ENCODE data around the gene PRR9.

Gene PRR9

DNA sequence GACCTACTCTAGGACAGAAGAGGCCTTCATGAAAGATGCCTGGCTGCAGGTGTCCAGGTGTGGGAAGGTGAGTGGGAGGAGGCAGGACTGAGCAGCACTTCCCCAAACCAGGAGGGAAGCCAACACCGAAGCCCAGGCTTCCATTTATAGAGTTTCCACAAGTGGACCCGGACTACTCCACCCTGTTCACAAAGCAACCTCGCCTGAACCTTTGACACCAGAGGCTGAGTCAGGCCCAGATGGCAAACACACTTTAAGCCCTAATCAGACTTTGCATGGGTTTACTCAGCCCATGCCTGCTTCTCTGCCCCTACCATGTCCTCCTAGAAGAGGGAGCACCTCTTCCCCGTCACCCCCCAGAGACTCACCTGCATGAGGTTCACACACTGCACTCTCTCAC lies 14.0 kb downstream of the PRR9 start:
- DNase-seq, result no peak

DNA sequence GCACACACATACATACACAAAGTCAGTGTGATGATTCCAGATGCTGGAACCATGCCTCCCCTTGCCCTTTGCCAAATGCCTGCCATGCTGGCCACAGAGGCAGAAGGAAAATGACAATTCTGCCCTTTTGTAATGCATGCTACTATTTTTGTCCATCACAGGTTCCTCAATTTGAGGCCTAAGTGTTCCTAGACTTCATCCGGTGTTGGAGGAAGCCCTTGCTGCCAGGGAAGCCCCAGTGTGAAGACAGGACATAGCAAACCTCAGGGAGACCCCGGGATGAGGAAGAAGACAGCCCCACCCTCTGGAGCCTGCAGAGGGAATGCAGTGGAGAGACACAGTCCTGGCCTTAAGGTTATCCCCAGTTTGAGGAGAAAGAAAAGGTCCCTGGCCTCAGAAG lies 14.4 kb downstream of the PRR9 start:
- no peak for DNase-seq

DNA sequence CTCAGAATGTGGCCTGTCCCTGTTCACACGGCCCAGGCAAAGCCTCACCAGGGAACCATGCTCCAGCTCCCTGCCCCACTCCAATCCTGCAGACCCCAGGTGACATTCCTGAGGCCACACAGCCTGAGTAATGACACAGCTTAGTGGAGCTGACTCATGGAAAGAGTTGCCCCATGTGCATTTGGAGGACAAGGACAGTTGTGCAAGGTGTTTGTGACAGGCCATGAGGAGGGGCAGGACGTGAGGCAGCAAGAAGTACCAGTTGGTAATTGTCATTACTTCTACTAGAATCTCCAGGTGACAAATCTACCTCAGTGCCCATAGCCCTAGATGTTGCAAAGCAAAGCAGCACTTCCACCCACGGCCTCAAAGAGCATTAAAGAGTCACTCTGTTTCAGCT lies 15.2 kb downstream of the PRR9 start:
- DNase-seq, result no peak

DNA sequence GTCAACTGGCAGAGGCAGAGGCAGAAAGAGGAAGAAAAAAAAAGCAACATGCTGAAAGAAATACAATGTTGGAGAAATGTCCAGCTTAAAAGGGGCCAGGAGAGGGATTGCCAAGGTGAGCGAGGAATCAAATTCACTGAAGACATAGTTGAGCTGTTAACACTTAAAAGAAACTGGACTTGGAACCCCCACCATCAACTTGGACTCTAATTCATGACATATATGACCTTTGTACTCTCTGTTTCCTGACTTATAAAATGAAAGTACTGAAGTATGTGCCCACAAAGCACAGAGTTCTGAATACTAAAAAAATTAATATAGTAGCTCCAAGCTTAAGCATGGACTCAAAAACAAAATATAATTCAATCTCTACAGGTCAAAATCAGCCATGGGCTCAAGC lies 16.1 kb downstream of the PRR9 start:
- DNase-seq, result no peak

DNA sequence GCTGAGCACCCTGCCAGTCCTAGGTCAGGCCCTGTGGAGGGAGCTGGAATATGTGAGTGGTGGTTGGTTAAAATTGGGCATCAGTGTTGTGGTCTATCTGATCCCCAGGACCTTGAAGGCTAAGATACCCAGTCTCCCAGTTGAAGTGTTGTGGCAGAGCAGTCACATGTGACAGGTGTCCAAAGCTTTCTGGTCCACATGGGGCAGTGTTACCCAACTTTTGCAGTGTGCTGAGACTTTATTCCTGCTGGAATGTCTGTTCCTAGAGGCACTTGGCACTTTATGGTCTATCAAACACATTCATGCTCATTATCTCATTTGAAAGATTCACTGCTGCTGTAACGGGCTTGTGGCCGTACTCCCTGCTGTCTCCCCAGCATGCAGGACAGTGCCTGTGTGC lies 21.1 kb downstream of the PRR9 start:
- no peak for DNase-seq

DNA sequence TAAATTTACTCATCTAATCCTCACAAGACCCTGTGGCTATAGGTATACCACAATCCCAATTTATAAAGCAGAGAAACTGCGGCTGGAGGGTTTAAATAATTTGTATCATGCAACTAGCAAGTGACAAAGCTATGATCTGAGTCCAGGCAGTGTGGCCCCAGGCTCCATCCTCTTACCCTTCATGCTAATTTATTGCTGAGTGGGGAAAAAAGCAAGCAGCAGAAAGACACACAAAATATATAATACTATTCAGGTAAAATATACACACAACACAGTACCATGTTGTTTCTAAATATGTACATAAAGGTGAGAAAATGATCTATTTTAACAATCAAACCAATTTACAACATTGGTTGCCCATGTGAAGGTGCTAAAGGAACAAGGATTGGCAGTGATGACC lies 24.8 kb downstream of the PRR9 start:
- no peak for DNase-seq

DNA sequence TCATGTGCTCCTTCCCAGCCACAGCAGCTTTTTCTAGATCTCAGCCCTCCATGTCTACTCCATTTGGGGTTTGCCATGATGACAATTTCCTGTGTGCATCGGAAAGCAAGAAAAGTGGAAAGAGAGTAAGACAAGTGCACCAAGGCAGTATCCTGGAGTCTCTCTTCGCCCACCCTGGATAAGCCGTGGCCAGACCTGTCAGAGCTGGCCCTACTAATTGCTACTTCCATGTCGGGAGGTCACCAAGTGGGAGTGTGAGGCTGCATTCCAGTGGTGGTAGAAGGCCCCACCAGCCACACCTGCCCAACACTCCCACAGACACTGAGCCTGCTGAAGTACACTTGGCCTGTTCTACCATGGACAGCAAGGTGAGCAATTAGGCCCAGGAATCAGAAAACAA lies 28.1 kb downstream of the PRR9 start:
- DNase-seq, result no peak

DNA sequence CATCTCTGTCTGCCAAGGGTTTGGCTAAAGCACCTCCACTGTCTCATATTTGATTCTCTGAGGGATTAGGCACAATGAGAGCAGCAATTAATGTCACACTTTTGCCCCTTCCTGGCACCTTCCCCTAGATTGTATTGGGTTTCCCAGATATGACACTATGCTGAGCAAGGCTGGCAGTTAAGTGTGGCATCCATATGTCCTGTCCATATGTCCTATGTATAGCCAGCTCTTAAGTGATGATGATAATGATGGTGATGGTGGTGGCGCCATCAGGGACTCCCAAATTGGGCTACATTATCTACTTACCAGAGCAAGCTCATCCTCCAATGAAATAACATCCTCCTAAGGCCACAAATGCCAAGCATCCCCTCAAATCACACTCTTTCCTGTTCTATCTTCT lies 28.6 kb downstream of the PRR9 start:
- no peak for DNase-seq

DNA sequence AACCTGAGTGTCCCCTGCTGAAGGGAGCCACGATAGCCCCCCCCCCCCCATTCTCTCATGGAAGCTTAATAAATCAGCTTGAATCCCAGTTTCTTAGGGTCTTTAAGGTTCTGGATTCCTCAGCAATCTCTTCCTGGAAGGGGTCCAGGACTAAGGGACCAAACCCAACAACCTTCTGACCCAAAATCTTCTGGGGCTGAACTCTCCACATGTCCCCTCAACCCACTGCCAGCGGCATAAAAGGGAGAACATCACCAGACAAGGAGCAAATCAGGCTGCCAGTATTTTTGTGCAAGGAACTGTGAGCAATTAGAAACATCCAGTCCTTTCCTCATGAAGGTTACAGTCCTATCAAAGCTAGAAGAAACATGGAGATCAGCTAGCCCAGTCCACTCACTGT lies 29.4 kb downstream of the PRR9 start:
- no peak for DNase-seq

DNA sequence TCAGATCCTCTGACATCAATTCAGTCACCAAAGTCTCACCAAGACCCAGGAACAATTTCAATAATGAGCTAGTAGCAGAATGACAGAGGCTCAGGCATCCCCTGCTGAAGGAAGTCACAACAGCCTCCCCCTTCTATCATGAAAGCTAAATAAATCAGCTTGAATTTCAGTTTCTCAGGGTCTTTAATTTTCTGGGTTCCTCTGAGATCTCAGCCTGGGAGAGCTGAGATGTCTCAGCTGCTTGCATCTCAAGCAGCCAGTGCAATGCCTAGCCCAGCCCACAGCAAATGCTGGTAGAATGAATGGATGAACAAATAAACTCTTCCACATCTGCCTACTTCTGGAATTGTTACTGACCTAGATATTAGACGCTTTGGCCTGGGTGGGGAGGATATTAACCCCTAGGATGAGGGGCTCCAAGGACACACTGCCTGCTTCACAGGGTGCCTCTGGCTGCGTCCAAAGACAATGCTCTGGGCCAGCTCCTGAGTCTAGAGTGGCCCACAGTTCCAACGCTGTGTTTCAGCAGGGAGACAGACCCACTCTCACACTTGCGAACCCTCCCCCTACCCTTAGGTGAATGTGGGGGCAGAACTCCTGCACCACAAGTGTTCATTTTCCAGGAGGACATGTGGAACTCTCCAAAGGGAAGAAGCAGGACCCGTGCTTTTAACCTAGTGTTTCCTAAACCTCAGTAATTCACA lies 30.9 kb downstream of the PRR9 start:
- no peak for DNase-seq

DNA sequence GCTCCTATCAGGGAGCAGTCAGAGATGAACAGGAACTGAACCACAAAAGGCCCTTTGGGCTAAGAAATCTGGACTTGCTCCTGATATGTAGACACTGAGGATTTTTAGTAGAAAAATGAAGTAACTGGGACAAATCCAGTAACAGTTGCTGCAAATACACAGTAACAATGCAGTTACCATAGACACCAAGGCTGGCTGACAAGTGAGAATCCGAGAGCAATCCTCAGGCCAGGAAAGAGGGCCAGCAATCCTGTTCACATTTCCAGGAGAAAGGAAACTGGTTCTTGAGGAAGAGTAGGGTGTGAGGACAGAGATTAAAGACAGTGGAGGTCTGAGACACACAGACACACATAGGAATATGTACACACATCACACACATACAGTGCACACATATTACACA lies 32.8 kb downstream of the PRR9 start:
- no peak for DNase-seq

DNA sequence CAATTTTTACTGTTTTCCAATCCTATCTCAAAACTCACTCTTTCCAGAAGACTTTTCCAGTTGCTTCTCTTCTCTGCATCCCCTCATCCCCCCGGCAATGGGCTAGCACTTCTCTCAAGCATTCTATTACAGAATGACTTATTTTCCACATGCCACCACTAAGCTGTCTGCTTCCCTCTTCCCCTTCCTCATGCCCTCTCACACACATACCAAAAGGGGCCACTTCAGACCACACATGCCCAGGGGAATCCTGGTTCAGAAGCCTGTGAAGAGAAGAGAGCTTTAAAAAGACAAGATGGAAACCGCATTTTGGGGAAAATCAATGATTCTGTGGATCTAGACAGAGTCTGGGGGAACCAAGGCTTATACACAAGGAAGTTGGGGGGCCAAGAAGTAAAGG lies 33.7 kb downstream of the PRR9 start:
- DNase-seq, result no peak

DNA sequence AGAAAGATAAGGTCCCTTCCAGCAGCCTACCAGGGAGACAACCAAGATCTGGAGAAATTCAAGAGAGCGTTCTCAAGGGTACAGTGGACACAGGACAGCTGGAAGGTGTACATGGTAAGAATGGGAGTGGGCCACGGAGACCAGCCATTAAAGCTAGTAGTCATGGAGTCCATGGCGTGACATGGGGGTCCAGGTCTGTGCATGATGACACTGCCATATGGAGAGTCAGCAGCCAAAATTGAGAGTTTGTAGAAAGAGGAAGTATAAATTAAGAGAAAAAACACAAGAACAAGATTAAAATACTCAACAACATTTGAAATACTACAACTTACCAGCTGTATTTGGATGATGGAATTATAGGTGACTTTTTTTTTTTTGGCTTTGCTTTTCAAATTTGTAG lies 34.2 kb downstream of the PRR9 start:
- no peak for DNase-seq

DNA sequence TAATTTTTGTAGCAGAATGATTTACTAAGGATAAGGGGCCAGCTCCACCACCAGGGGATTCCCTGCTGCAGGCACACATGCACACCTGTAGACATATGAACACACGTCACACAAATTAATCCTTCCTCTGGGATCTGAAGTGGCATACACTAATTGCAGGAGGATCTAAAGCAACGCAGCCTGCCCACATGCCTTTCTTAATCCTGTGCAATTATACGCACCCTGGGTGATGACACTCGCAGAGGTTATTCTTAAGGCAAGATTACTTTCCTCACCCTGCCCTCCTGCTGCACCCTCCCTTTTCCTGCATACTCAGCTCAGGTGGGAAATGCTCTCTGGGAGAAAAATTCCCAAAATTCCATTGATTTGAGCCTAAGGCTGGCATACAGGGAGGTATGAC lies 34.6 kb downstream of the PRR9 start:
- no peak for DNase-seq

DNA sequence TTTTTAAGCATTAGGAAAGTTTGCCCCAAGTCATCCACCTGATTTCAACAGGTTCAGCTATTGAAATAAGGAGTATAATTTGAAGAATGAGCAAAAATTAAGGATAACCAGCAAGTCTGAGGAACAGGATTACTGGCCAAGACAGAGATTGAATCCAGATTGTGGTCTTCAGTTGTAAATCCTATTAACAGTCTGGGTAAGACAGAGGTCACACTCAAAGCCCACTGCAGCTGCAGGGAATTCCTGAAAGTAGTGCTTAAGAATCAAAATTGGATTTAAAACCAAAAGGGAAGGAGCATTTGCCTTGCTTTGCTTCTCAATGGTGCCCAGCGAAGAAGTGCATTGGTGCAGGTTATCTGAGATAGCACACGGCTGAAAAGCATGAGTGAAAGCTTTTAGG lies 35.7 kb downstream of the PRR9 start:
- DNase-seq, result no peak

DNA sequence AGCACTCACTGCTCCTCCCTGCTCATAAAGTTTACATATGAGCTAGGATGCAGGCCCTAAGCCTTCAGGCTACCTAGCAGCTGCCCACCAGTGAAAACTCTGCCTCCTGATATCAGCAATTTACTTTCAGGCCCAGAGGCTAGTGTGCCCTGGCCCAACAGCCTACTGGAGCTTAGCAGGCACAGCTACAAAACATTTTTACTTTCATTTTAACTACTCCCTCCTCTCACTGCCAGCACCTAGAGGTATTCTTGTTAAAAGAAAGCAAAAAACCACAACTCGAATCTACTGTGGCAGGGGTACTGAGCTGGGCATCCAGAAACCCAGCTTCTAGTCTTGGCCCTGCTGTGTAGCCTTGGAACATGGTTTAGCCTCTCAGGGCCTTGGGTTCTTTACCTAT lies 36.3 kb downstream of the PRR9 start:
- DNase-seq, result no peak

DNA sequence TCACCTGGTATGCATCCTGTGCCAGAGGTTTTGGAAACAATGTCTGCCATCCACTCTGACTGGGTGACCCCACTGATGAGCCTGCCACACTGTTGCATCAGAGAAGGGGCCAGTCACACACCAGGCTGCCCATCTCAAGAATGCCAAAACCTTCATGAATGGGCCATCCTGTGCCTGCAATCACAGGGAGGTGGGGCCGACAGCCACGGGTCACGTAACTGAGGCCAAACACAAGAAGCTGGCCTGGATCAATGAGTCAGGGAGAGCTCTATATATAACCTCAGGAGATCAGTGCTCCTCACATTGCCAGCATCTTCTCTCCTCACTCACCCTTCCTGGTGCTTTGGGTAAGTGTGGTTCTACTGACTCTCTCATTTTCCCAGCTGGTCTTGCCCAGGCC lies 42.0 kb downstream of the PRR9 start, which contains the start of gene LORICRIN:
Gene LORICRIN (plus strand): TSS at position 301 of the 400 bp plus-strand sequence. CDS start 1,263 bp downstream, outside the sequence.
- DNase-seq, result no peak

DNA sequence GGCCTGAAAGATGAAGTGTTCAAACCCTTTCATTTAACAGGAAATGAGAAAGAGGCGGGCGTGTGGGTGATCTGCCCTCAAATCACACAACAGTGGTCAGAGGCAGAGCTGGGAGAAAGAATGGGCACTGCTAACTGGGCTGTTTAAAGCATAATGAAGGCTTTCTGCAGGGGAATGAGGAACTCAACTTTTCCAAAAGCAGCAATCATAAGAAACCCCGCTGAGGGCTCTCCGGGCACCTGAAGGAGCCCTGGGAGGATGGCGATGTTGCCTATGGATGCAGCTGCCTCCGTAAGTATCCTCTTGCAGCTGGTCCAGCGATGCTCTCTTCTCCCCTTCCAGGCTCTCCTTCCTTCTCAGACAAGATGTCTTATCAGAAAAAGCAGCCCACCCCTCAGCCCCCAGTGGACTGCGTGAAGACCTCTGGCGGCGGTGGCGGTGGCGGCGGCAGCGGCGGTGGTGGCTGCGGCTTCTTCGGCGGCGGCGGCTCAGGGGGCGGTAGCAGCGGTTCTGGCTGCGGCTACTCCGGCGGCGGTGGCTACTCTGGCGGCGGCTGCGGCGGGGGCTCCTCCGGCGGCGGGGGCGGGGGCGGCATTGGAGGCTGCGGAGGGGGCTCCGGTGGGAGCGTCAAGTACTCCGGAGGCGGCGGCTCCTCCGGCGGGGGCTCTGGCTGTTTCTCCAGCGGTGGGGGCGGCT lies 43.3 kb downstream of the PRR9 start:
- DNase-seq, result no peak

DNA sequence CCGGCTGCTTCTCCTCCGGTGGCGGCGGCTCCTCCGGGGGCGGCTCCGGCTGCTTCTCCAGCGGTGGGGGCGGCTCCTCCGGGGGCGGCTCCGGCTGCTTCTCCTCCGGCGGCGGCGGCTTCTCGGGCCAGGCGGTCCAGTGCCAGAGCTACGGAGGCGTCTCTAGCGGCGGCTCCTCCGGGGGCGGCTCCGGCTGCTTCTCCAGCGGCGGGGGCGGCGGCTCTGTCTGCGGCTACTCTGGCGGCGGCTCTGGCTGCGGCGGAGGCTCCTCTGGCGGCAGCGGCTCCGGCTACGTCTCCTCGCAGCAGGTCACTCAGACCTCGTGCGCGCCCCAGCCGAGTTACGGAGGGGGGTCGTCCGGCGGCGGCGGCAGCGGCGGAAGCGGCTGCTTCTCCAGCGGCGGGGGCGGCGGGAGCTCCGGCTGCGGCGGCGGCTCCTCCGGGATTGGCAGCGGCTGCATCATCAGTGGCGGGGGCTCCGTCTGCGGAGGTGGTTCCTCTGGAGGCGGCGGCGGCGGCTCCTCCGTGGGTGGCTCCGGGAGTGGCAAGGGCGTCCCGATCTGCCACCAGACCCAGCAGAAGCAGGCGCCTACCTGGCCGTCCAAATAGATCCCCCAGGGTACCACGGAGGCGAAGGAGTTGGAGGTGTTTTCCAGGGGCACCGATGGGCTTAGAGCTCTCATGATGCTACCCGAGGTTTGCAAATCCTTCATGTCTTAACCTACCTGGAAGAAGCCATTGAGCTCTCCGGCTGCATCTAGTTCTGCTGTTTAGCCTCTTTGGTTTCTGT lies 44.1 kb downstream of the PRR9 start:
- DNase-seq, result no peak

DNA sequence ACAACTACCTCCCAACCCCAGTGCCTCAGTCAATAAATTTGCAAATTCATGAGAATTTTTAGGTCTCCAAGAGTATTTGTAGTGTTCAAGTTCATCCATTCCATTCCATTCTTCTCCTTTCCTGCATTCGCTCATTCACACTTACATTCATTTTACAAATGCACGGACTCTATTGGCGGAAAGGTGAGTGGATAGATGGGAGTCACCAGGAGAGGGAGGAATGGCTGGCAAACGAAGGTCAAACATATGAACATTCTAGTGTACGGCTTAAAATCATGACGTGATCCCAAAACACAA lies 44.6 kb downstream of the PRR9 start:
- DNase-seq, result no peak

DNA sequence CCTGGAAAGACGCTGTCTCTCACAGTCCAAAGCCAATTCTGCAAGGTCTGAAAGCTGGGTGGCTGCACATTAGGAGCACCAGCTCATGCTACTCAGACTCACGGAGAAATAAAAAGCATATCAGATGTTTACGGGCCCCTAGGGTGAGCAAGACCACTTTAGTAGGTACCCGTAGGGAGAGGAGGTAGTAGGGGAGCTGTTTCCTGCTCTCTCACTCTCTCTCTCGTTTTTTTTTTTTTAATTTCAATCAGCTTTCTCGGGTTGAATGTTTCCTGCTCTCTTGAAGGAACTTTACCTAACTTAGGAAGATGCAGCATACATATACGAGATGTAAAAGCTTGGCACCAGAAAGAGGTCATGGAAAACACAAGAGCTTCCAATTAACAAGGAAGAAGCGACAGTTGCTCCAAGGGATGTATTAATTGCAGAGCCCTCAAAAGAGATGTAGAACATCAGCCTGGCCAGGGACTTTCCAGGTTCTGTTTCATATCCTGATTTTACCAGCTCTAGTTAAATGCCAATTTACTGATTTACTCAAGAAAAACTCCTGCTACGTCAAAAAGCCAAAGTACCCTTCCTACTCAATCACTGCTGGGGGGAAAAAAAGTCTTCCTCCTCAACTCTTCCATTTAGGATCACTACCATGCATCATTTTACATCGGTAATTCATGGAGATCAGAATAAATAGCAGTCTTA lies 45.2 kb downstream of the PRR9 start:
- no peak for DNase-seq

DNA sequence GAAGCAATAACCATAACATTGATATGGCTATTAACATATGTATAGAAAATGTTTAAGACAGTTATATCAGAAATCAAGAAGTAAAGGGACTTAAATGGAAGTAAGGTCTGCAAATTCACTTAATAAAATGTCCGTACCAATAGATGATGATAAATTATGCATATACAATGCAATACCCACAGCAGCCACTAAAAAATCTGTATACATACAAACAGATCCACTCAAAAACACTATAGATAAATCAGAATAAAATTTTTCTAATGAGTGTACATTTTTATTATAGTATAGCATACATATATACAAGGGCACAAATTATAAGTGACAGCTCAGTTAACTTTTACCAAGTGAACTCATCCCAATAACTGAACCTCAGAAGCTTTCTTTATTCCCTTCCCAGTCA lies 48.1 kb downstream of the PRR9 start:
- no peak for DNase-seq

All from GF-D8 (cell line).